Measurements from ENCODE around the gene TMEM266.
A peak's percentile ranks its signal among the peaks of the same experiment; 100 is the strongest.

The TMEM266 gene

DNA sequence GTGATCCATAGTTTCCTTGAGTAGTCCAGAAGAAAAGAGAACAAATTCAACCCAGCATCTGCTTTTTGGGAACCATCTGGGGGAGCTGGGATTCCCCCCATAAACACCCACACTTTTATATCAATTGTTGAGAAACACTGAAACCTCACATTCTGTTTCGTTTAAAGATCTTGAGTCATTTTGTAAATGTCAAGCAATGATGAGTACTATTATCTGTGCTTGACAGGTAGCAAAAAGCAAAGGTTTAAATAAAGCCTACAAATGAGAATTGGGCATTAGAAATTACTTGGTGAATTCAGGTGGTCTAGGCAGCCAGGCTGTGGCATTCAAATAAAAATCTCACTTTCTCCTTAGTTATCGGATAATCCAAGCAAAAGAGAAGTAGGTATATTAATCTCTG lies 75.7 kb downstream of the TMEM266 start:
- no peak overlapping the region for H3K4me2 ChIP-seq (ENCODE audit: low read depth, low read length, poor library complexity, severe bottlenecking)
- no peaks in the 10 kb centered on the region for H3K27me3 ChIP-seq (ENCODE audit: insufficient read depth, low read length, poor library complexity, severe bottlenecking)
- no peaks in the 10 kb centered on the region for H3K4me1 ChIP-seq (ENCODE audit: insufficient read depth, low read length, poor library complexity, severe bottlenecking)
- H3K9ac ChIP-seq (ENCODE audit: low read depth, low read length, poor library complexity, severe bottlenecking), result no peak overlapping the region
- no peaks in the 10 kb centered on the region for H3K79me2 ChIP-seq (ENCODE audit: insufficient read depth, low read length)
- H3K4me3 ChIP-seq (ENCODE audit: low read length, poor library complexity, severe bottlenecking), result no peak overlapping the region
- TF ChIP-seq, protein P1, sequence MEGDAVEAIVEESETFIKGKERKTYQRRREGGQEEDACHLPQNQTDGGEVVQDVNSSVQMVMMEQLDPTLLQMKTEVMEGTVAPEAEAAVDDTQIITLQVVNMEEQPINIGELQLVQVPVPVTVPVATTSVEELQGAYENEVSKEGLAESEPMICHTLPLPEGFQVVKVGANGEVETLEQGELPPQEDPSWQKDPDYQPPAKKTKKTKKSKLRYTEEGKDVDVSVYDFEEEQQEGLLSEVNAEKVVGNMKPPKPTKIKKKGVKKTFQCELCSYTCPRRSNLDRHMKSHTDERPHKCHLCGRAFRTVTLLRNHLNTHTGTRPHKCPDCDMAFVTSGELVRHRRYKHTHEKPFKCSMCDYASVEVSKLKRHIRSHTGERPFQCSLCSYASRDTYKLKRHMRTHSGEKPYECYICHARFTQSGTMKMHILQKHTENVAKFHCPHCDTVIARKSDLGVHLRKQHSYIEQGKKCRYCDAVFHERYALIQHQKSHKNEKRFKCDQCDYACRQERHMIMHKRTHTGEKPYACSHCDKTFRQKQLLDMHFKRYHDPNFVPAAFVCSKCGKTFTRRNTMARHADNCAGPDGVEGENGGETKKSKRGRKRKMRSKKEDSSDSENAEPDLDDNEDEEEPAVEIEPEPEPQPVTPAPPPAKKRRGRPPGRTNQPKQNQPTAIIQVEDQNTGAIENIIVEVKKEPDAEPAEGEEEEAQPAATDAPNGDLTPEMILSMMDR (conservative IDR thresholded peaks at IDR 0.05; ENCODE audit: low read length), result no peak
- no peak for TF ChIP-seq EZH2phosphoT487 (IDR thresholded peaks at IDR 0.05; ENCODE audit: borderline replicate concordance)
- no peaks in the 10 kb centered on the region for H3K9me3 ChIP-seq (ENCODE audit: insufficient read depth, low read depth, low read length)
- H3K36me3 ChIP-seq (ENCODE audit: insufficient read depth, low read length), result no peaks in the 10 kb centered on the region
- H4K20me1 ChIP-seq (ENCODE audit: insufficient read depth, low read length, poor library complexity, severe bottlenecking), result no peaks in the 10 kb centered on the region
- H2AFZ ChIP-seq (ENCODE audit: low read length), result no peak overlapping the region
- H3F3A ChIP-seq (ENCODE audit: low read depth), result no peaks in the 10 kb centered on the region
- H3K9me2 ChIP-seq (replicated peaks; ENCODE audit: low read depth, low read length), result no peaks in the 10 kb centered on the region

- no peaks in the 10 kb centered on the region for H3K4me1 ChIP-seq (ENCODE audit: insufficient read depth, low read length, poor library complexity, severe bottlenecking)
- TF ChIP-seq EZH2phosphoT487 (IDR thresholded peaks at IDR 0.05; ENCODE audit: borderline replicate concordance), result no peak
- TF ChIP-seq, protein P1 (conservative IDR thresholded peaks at IDR 0.05; ENCODE audit: low read length), result no peak
- H2AFZ ChIP-seq (ENCODE audit: low read length), result no peak overlapping the region
- no peaks in the 10 kb centered on the region for H3K27me3 ChIP-seq (ENCODE audit: insufficient read depth, low read length, poor library complexity, severe bottlenecking)
- H3F3A ChIP-seq (ENCODE audit: low read depth), result no peaks in the 10 kb centered on the region
- H3K9ac ChIP-seq (ENCODE audit: low read depth, low read length, poor library complexity, severe bottlenecking), result no peak overlapping the region
- H3K79me2 ChIP-seq (ENCODE audit: insufficient read depth, low read length), result no peaks in the 10 kb centered on the region
- no peaks in the 10 kb centered on the region for H3K36me3 ChIP-seq (ENCODE audit: insufficient read depth, low read length)
- no peaks in the 10 kb centered on the region for H4K20me1 ChIP-seq (ENCODE audit: insufficient read depth, low read length, poor library complexity, severe bottlenecking)
- H3K9me2 ChIP-seq (replicated peaks; ENCODE audit: low read depth, low read length), result no peaks in the 10 kb centered on the region
- H3K4me2 ChIP-seq (ENCODE audit: low read depth, low read length, poor library complexity, severe bottlenecking), result no peak overlapping the region
- no peaks in the 10 kb centered on the region for H3K9me3 ChIP-seq (ENCODE audit: insufficient read depth, low read depth, low read length)
- no peak overlapping the region for H3K4me3 ChIP-seq (ENCODE audit: low read length, poor library complexity, severe bottlenecking)
Measured at GRCh38 chr15:76138436-76138835, 78.7 kb downstream of the TMEM266 start.

DNA sequence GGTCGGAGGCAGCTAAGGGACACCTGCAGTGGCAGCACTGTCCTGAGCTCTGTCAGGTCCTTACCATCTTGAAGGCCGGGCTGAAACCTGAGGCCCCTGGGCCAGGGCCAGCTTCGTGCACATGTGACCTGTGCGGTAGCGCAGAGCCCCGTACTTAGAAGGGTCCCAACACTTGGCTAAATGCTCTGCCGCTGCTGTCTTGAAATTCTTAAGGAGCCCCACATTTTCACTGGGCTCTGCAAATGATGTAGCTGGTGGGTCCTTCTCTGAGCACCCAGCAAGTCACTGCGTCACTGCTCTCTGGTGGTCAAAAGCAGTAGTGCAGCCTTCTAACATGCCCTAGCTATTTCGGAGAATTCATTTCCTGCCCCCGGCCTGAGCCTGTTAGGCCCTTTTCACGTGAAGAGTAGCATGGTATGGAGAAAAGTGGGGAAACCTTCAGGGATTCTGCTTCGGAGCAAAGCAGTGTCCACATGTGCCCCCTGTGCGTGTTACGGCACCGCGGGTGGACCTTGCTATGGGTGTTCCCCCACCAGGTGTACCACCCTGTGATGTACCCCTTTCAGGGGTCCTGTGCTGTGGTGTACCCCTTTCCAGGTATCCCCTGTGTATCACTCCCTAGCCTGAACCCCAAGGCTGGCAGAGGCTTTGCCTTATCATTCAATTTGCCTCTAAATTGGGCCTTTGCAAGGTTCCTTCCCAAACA lies 79.7 kb downstream of the TMEM266 start:
- H4K20me1 ChIP-seq (ENCODE audit: insufficient read depth, low read length, poor library complexity, severe bottlenecking), result no peaks in the 10 kb centered on the region
- no peak overlapping the region for H2AFZ ChIP-seq (ENCODE audit: low read length)
- H3K9me2 ChIP-seq (replicated peaks; ENCODE audit: low read depth, low read length), result no peaks in the 10 kb centered on the region
- no peaks in the 10 kb centered on the region for H3K27me3 ChIP-seq (ENCODE audit: insufficient read depth, low read length, poor library complexity, severe bottlenecking)
- no peak overlapping the region for H3K4me3 ChIP-seq (ENCODE audit: low read length, poor library complexity, severe bottlenecking)
- no peak overlapping the region for H3K9ac ChIP-seq (ENCODE audit: low read depth, low read length, poor library complexity, severe bottlenecking)
- no peaks in the 10 kb centered on the region for H3K4me1 ChIP-seq (ENCODE audit: insufficient read depth, low read length, poor library complexity, severe bottlenecking)
- no peaks in the 10 kb centered on the region for H3F3A ChIP-seq (ENCODE audit: low read depth)
- H3K79me2 ChIP-seq (ENCODE audit: insufficient read depth, low read length), result no peaks in the 10 kb centered on the region
- no peaks in the 10 kb centered on the region for H3K36me3 ChIP-seq (ENCODE audit: insufficient read depth, low read length)
- H3K4me2 ChIP-seq (ENCODE audit: low read depth, low read length, poor library complexity, severe bottlenecking), result no peak overlapping the region
- no peak for TF ChIP-seq EZH2phosphoT487 (IDR thresholded peaks at IDR 0.05; ENCODE audit: borderline replicate concordance)
- TF ChIP-seq, protein P1 (conservative IDR thresholded peaks at IDR 0.05; ENCODE audit: low read length), result peak; percentile 97
- H3K9me3 ChIP-seq (ENCODE audit: insufficient read depth, low read depth, low read length), result no peaks in the 10 kb centered on the region
